Activated CD4-positive, alpha-beta T cell treated with anti-CD3 and anti-CD28 coated beads for 1 hour (primary cell): ENCODE data around the gene EYA4.

ENCODE experiments used
- DNase-seq: peaks from one replicate; pipeline ENCODE4 v3.0.0-alpha.2; 2020

EYA4 gene

GRCh38 chr6:133291671-133292070 lies 50.5 kb downstream of the EYA4 start:
- no peak for DNase-seq

DNA sequence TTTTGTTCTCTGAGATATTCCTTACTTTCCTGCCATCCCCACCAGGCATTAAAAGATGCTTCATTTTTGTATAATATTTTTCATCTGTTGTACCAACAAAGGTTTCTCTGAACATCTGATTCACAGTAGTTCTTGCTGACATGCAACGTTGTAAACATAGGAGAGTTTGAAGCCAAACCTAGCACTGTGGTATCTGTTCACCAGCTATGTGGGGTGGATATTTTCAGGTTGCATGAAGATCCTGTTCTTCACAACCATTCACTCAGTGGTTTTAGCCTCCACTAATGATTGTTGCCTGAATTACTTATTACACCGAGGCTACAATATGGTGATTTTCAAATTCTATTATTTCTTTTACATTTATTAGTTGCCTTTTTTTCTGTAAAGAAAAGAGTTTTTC lies 56.5 kb downstream of the EYA4 start:
- DNase-seq = no peak

DNA sequence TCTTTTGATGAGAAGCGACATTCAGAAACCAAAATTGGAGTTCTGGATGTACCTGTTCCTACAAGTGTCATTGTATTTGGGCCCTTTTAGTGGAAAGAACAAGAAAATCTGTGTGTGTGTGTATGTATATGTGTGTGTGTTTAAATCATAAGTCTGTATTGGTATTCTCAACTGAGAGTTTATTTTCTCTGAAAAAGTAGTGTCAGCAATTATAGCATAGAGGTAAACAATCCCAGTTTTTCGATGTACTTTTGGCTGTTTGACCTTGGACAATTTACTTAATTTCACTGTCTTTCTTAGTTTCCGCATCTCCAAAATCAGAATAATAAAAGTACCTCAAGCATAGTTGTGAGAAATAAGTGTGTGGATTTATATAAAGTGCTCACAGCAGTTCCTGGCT lies 57.2 kb downstream of the EYA4 start:
- no peak for DNase-seq

- no peak for DNase-seq
Observed at GRCh38 chr6:133298801-133299200, 57.6 kb downstream of the EYA4 start.

- DNase-seq = no peak
Observed at GRCh38 chr6:133300896-133301295, 59.7 kb downstream of the EYA4 start.

GRCh38 chr6:133301835-133302234 lies 60.7 kb downstream of the EYA4 start:
- DNase-seq = no peak

GRCh38 chr6:133306931-133307330 lies 65.8 kb downstream of the EYA4 start:
- no peak for DNase-seq

- no peak for DNase-seq
Observed at GRCh38 chr6:133309579-133309978, 68.4 kb downstream of the EYA4 start.

DNA sequence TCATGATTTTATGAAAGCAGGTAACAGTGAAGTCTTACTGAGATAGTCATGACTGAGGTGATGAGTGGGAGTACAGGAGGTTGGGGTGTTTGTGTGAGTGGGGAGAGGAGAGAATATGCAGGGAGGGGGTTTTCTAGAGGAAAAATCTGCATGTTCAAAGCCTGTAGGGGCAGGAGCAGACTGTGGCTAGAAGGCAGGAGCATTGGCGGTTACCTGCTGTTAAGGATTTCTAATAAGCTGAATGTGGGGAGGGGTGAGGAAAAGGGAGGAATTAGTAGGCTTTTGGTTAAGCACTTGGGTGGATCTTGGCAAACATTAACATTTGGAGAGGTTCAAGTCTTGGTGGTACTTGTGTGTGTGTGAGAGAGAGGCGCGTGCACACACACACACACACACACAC lies 70.8 kb downstream of the EYA4 start:
- DNase-seq = no peak

DNA sequence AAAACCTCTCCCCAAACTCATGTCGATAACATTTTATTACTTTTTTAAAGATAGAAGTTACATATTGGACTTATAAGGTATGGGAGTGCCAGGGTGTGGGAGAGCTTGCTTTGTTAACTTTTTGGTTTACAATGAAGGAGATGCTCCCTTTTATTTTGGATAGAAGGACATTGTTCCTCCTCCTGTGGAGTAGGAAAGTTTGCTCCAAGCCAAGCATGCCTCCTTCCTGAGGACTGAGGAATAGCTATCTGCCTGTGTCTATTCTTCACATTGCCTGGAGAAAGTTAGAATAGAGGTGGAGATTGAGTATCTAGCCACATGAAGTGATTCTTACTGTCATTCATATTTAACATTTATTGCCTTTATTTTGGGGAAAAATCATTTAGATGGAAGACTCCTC lies 71.9 kb downstream of the EYA4 start:
- no peak for DNase-seq

DNA sequence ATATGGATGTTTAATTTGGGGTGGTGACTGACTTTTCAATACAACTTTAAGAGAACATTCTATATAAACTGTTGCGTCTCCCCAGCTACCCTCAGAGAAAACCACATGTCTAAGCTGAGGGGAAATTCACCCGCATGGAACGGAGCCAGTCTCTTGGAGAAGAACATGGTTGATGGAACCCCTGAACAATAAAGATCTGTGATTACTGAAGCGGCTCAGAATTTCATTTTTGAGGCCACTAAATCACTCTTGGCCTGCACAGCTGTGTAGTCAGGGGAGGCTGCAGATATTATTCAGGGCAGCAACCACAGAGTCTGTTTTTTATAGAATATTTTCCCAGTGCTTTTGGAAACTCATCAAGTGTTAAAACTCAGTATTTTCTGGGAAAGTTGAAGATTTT lies 73.8 kb downstream of the EYA4 start:
- DNase-seq = no peak

GRCh38 chr6:133315811-133316210 lies 74.7 kb downstream of the EYA4 start:
- no peak for DNase-seq

DNA sequence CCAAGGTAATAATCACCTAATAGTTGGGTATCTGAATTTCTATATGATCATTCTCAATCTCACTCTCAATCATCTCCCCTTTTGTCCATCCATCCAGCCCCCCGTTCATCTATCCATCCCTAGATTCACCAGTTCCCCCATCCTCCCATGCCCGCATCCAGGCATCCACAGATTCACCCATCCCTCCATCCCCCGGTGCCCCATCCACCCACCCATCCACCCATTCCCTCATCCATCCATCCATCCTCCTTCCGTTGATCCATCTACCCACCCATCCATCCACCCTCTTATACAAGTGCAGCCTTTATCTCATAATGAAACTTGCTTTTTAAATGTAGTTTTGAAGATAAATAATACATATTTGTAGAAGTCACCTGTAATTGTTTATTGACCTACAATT lies 76.5 kb downstream of the EYA4 start:
- no peak for DNase-seq

DNA sequence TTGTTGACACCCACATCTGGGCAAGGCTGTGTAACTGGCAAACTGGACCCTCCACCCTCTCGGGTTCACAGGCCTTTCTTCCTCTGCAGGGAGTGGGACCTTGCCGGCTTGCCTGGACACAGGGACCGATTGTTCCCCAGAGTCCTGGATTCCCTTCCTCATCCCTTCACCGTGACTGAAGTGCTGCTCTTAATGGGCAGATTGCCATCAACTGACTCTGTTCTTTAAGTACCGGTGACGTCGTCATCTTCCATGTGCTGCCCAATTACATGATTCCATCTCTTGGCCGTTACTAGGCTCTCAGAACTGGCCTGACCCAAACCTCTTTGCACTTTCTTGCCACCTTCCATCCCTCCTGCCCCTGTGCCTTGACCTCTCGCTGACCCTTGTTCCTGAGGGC lies 85.4 kb downstream of the EYA4 start:
- no peak for DNase-seq

DNA sequence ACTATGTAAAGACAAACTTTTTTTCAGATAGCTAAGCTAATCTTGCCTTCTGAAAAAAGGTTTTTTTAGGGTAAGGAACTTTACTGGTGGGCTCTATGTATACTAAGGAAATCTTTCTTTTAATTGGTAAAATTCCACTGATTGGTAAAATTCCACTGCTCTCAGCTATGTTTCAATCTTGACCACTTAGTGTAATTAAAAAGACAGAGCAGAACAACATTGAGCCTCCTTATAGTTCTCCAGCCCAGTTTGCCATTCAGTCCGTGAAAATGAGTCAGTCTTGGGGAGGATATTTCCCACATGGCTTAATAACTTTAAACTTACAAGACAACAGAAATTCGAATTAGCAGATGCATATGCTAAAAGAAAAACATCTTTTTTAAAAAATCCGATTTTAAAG lies 92.7 kb downstream of the EYA4 start:
- no peak for DNase-seq

DNA sequence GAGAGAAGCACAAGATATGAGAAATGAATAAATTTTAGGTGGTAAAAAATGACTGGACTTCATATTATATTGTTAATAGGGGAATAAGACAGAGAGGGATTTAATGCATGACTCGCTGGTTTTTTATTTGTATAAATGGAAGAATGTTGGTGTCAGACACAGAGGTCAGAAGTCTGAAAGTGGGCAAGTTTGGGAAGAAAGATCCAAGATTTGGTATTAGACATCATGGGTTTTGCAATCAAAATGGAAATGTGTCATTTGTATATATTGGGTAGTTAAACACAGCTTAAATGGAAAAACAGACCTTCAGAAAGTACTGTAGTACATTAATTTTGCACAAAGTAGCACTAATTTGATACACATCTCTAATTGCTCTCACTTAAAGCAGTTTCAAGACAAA lies 96.2 kb downstream of the EYA4 start:
- DNase-seq = no peak

GRCh38 chr6:133339543-133340384 lies 98.6 kb downstream of the EYA4 start:
- DNase-seq = no peak

DNA sequence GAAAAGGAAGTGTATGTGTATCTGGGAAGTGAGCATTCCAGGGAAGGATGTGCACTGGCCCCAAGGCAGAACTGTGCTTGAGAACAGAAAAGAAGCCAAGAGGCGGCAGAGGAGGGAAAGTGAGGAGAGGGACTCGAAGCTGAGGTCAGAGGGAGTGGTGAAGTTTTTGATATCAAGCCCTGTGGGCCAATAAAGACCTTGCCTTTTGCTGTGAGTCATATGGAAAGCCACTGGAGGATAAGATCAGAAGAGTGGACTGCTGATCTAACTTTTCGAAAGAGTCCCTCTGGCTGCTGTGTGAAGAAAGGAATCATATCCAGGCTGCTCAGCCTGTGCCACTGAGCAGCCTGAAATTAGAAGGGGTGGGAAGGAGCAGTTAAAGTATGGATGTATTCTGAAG lies 99.4 kb downstream of the EYA4 start:
- no peak for DNase-seq

DNA sequence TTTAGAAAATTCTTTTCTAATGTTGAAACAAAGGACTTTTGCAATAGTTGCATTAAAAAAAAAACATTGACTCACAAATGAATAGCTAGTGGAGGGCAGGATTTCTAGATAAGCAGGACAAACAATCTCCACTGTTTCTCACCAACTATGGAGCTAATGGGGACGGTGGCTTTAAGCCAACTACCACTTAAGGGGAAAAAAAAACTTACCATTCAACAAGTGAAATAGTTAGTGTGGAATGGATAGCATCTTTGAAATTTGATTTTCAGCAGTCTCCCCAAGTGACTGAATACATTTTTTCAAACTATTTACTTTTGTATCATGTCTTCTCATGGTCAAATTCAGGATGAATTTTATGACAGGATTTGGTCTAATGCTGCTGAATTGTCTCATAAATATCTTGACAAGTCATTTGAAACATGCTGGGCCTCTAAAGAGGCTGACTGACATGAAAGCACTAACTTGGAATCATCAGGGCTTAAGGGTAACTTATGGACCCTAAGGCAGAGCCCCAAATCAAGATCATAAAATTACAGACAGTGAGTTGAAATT lies 100.5 kb downstream of the EYA4 start:
- DNase-seq = no peak

- DNase-seq = no peak
Observed at GRCh38 chr6:133343220-133343619, 102.1 kb downstream of the EYA4 start.

DNA sequence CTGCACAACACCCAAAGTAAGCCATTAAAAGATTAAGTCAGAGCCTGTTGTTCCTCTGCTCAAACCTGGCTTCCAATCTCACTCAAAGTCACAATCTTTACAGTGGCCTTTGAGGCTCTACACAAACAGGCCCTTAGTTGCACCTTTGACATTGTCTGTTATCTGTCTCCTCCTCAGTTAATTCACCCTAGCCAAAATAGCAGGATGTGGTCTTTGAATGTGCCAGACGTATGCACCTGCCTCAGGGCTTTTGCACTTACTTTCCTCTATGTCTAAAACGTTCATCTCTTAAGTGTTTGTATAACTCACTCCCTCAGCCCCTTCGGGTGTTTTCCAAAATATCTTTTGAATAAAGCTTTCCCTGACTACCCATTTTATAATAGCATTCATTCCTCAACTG lies 107.7 kb downstream of the EYA4 start:
- no peak for DNase-seq

DNA sequence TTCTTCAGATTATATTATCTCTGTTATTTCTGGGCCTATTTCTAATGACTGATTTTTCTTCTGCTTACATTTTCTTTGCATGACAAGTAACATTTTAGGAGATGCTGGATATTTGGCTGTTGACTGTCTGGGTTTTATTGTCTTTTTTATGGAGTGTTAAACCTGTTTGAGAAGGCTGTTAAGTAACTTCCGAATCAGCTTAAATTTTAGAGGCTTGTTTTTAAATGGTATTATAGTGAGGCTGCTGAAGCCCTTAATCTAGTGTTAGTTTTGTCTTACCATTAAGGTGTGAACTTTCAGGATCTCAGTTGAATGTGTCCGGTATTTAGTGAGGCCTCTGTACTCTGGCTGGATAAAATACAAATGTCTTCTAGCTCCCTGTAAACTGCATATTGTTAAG lies 109.8 kb downstream of the EYA4 start:
- no peak for DNase-seq

DNA sequence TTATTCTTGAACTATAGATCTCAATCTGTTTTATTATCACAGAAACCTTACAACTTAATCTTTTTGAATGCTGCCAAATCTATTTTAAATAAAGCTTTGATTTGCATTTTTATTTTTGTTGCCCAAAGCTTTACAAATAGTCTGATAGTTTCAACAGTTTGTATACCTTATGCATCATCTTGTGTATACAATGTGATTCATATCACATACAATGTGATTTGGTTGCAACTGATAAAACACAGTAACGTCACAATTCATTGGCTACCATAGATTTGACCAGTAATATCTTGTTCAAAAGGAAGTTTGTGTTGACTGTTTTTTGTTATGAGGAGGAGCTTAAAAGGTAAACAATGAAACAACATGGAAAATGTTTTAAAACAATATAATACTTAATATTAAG lies 110.9 kb downstream of the EYA4 start:
- DNase-seq = no peak

DNA sequence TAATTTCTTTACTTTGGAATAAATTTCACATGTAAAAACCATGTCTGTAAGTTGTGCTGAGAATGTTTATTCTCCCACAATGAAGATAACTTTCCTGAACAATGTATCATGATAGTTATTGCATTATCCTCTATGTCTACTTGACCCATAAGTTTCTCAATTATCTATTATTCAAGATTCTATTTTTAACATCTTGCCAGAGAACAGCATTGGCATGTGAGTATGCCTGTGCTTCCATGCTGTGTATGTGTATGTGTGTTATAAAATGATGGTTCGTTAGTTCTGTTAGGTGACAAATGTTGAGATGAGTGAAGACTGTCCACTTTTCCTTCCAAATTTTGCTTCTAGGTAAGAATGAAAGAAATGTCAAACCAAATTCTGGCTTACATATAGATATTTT lies 111.9 kb downstream of the EYA4 start:
- no peak for DNase-seq

DNA sequence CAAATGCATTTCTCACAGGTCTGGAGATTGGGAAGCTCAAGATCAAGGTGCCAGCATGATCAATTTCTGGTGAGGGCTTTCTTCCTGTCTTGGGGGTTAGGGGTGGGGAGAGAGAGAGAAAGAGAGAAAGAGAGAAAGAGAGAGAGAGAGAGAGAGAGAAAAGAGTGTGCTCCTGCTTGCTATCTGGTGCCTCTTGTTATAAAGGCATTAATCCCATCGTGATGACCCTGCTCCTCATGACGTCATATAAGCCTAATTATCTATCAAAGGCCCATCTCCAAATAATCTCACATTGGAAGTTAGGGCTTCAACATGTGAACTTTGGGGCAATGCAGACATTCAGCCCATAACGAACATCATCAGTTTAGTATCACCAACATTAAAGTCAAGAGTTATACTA lies 114.8 kb downstream of the EYA4 start:
- DNase-seq = no peak
